ENCODE measurements around the gene NLRP3.

NLRP3 gene

GRCh38 chr1:247448107-247448791, 32.3 kb downstream of the NLRP3 start:
- TF ChIP-seq, protein P1, sequence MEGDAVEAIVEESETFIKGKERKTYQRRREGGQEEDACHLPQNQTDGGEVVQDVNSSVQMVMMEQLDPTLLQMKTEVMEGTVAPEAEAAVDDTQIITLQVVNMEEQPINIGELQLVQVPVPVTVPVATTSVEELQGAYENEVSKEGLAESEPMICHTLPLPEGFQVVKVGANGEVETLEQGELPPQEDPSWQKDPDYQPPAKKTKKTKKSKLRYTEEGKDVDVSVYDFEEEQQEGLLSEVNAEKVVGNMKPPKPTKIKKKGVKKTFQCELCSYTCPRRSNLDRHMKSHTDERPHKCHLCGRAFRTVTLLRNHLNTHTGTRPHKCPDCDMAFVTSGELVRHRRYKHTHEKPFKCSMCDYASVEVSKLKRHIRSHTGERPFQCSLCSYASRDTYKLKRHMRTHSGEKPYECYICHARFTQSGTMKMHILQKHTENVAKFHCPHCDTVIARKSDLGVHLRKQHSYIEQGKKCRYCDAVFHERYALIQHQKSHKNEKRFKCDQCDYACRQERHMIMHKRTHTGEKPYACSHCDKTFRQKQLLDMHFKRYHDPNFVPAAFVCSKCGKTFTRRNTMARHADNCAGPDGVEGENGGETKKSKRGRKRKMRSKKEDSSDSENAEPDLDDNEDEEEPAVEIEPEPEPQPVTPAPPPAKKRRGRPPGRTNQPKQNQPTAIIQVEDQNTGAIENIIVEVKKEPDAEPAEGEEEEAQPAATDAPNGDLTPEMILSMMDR (conservative IDR thresholded peaks at IDR 0.05; ENCODE audit: low read depth, low read length), result peak; percentile 4
- H3K4me3 ChIP-seq (ENCODE audit: low read length), result peak overlapping the region; percentile 58
- DNase-seq (ENCODE audit: low read depth), result peak; percentile 4

DNA sequence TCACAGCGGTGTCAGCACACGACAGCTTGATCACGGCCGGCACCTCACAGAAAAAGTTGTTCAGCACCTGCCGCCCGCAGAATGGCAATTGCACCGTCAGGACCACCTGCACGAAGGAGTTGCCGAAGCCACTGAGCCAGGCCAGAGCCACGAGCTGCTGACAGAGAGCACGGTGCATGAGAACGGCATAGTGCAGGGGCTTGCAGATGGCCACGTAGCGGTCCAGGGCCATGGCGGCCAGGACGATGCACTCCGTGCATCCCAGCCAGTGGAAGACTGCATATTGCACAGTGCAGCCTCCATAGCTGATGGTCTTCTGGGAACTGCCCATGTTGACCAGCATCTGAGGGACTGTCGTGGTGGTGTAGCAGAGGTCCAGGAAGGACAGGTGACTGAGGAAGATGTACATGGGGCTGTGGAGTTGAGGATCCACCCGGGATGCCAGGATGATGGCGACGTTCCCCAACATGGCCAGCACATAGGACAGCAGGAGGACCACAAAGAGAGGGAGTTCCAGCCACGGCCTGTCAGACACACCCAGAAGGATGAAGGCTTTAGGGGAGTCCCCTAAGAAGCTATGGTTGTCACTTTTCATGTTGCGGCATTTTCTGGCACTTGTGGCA, 35.5 kb downstream of the NLRP3 start:
- TF ChIP-seq, protein P1 (conservative IDR thresholded peaks at IDR 0.05; ENCODE audit: low read depth, low read length), result no peak
- DNase-seq (ENCODE audit: low read depth), result no peak
- H3K4me3 ChIP-seq (ENCODE audit: low read length), result no peak overlapping the region

GRCh38 chr1:247452447-247453039, 36.6 kb downstream of the NLRP3 start:
- no peak overlapping the region for H3K4me3 ChIP-seq (ENCODE audit: low read length)
- TF ChIP-seq, protein P1 (conservative IDR thresholded peaks at IDR 0.05; ENCODE audit: low read depth, low read length), result no peak
- no peak for DNase-seq (ENCODE audit: low read depth)

- DNase-seq (ENCODE audit: low read depth), result no peak
- TF ChIP-seq, protein P1 (conservative IDR thresholded peaks at IDR 0.05; ENCODE audit: low read depth, low read length), result no peak
- no peak overlapping the region for H3K4me3 ChIP-seq (ENCODE audit: low read length)
These were observed 37.3 kb downstream of the NLRP3 start for GRCh38 chr1:247453245-247453644.

DNA sequence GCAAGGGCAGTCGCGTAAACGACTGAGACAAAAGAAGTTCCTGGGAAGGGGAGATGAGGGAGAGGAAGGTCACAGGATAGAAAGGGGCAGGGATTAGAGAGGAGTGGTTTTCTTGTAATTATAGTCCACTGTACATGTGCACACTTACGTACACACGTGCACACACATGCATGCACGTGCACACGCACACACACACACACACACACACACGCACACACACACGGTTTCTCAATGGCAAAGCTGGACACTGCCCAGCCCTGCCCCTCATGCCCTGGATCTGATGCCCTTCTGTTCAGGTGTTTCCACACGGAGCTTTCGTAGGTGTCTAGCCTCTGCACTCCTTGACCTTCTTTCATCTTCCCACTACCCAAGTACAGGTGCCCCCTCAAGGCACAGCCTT, 38.0 kb downstream of the NLRP3 start:
- no peak for DNase-seq (ENCODE audit: low read depth)
- TF ChIP-seq, protein P1 (conservative IDR thresholded peaks at IDR 0.05; ENCODE audit: low read depth, low read length), result no peak

DNA sequence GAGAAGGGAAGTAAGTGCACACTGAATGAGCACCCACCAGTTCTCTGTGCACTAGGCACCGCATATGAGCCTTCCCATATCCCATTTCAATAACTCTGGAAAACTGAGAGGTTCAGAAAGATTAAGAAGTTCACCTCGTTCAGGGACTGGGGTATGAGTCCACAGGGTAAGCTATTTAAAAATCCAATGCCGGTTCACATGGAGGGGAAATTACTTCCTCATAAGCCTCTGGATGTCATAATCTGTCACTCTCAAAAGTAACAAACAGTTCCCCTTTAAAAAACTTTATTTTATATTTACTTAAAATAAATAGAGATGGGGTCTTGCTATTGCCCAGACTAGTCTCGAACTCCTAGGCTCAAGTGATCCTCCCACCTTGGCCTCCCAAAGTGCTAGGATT, 40.0 kb downstream of the NLRP3 start:
- TF ChIP-seq, protein P1 (conservative IDR thresholded peaks at IDR 0.05; ENCODE audit: low read depth, low read length), result no peak
- no peak for DNase-seq (ENCODE audit: low read depth)
- no peak overlapping the region for H3K4me3 ChIP-seq (ENCODE audit: low read length)

More for the DNA sequence above, 38.0 kb downstream of the NLRP3 start:
- no peak overlapping the region for H3K4me3 ChIP-seq (ENCODE audit: low read length)

All from retinal pigment epithelial cell (primary cell).